Activated naive CD8-positive, alpha-beta T cell treated with anti-CD3 and anti-CD28 coated beads, Interleukin-2, amount 10 ng/mL, durations not matched to agents 7 days and 5 days (primary cell): Measurements from ENCODE around the gene PPP1R12A. TPM values are rescaled to one million over a fixed set of nuclear protein-coding genes. Genes with fewer than 3 reads are reported as not detected.
"Not testable (repeated sequence)": the region's sequence is repeated elsewhere in the genome, so short reads cannot be mapped to it uniquely, and the experiment has no call there.

Source experiments
- ATAC-seq: fragments of 150-1000 bp; cut with Tn5 transposase; one replicate; pipeline ENCODE4 v1.10.0; 2021; ENCODE audit warnings: low read depth, moderate library complexity
- POLR2A ChIA-PET: fragments of 350-600 bp; sonication (Branson Sonifier 250); formaldehyde crosslinking; loops from one replicate; lab custom pipeline; 2021; ENCODE audit warnings: antibody characterized with exemption; lab: Charles Lee
- DNase-seq: peaks from one replicate; pipeline ENCODE4 v3.0.0; 2021
- H3K27ac Mint-ChIP-seq: one replicate; pipeline ENCODE4 v1.8.0; 2022; ENCODE audit warnings: mild to moderate bottlenecking, mixed read lengths
- H3K27me3 Mint-ChIP-seq: one replicate; pipeline ENCODE4 v1.8.0; 2022; ENCODE audit warnings: mild to moderate bottlenecking, moderate library complexity, mixed read lengths
- H3K36me3 Mint-ChIP-seq: one replicate; pipeline ENCODE4 v1.8.0; 2021; ENCODE audit warnings: mild to moderate bottlenecking, mixed read lengths
- H3K4me1 Mint-ChIP-seq: one replicate; pipeline ENCODE4 v1.8.0; 2021; ENCODE audit warnings: mixed read lengths
- H3K4me3 Mint-ChIP-seq: one replicate; pipeline ENCODE4 v1.8.0; 2022; ENCODE audit warnings: mild to moderate bottlenecking, moderate library complexity, mixed read lengths
- H3K9me3 Mint-ChIP-seq: one replicate; pipeline ENCODE4 v1.8.0; 2021; ENCODE audit warnings: mixed read lengths
- total RNA-seq, 2 experiments: library from RNA; stranded (reverse); gene quantifications; one replicate each; pipeline ENCODE4 v1.2.3, GENCODE V29; 2021

Gene PPP1R12A
- total RNA-seq, 2 experiments from 2014 or later: 100 to 111 TPM

DNA sequence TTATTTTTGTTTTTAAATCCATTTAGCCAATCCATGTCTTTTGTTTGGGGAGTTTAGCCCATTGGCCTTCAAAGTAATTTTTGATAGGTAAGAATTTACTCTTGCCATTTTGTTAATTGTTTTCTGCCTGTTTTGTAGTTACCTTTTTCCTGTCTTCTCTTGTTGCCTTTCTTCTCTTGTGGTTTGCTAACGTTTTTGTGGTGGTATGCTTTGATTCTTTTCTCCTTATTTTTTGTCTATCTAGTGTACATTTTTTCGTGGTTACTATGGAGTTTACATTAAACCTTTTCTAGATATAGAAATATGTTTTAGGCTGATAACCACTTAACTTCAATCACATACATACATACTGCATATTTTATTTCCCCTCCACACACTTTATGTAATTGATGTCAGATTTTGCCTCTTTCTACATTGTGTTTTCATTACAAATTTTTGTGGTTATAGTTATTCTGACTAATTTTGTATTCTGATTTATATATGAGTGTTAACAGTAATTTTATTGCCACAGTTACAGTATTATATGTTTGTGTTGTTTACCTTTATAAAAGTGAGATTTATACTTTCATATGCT is 19.2 kb upstream of the PPP1R12A start:
- POLR2A ChIA-PET: no interaction called here
- Mint-ChIP-seq H3K36me3 (peaks cover 4% of the 10 kb centered on the region), H3K9me3 (peaks cover 8% of the 10 kb centered on the region), H3K27ac (no peak overlapping the region), H3K27me3 (peaks cover 18% of the 10 kb centered on the region), H3K4me1 (peaks cover 6% of the 10 kb centered on the region), H3K4me3 (no peak overlapping the region)
- no peak for DNase-seq
- no peak for ATAC-seq

DNA sequence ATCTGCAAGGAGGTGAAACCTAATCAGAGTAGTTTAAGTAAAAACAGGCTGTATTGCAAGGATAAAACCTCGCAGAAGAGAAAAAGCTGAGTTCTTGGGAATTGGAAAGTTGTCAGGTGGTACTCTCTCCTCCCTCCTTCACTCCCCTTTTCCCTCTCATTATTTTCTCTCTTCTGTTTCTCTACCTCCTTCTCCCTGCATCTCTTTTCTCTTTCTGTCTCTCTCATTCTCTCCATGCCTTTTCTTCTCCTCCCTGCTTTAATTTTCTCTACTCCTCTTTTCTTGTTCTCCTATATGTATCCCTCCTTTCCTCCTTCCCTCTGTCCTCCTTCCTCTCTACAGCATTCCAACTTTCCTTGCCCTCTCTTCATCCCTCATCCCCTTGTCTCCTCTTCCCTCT is 14.2 kb upstream of the PPP1R12A start:
- no peaks in the 10 kb centered on the region for H3K36me3 Mint-ChIP-seq
- no peaks in the 10 kb centered on the region for H3K9me3 Mint-ChIP-seq
- no peak overlapping the region for H3K4me3 Mint-ChIP-seq
- H3K27ac Mint-ChIP-seq: no peak overlapping the region
- POLR2A ChIA-PET: no interaction called here
- H3K27me3 Mint-ChIP-seq: peaks cover 28% of the 10 kb centered on the region
- no peak for ATAC-seq
- peaks cover 3% of the 10 kb centered on the region for H3K4me1 Mint-ChIP-seq
- DNase-seq: no peak

DNA sequence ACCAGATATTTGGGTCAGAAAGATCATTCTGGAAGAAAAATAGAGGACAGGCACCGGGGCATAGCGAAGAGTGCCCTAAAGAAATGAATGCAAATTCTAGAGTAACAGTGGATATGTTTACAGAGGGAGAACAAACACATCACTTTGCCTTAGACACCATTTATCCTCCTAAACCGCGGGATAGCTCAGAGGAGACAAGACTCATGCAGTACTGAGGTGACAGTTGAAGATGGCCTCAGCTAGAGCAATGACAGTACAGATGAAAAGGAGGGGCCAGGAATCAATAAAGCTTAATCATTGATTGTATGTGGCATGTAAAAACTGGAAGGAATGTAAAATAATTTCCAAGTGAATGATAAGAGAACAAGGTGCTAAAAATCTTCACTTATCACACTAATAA is 10.5 kb upstream of the PPP1R12A start:
- DNase-seq (no peak), ATAC-seq (no peak)
- Mint-ChIP-seq H3K9me3 (no peaks in the 10 kb centered on the region), H3K27me3 (peaks cover 21% of the 10 kb centered on the region), H3K4me3 (no peak overlapping the region), H3K36me3 (no peaks in the 10 kb centered on the region), H3K27ac (no peak overlapping the region), H3K4me1 (peaks cover 2% of the 10 kb centered on the region)
- POLR2A ChIA-PET: no interaction called here

GRCh38 chr12:79944565-79944964 is 9.7 kb upstream of the PPP1R12A start:
- Mint-ChIP-seq H3K4me1 (peaks cover 2% of the 10 kb centered on the region), H3K9me3 (no peaks in the 10 kb centered on the region), H3K27me3 (peaks cover 18% of the 10 kb centered on the region), H3K27ac (no peak overlapping the region), H3K4me3 (no peak overlapping the region), H3K36me3 (no peaks in the 10 kb centered on the region)
- DNase-seq: no peak
- POLR2A ChIA-PET: no interaction called here
- ATAC-seq: no peak

DNA sequence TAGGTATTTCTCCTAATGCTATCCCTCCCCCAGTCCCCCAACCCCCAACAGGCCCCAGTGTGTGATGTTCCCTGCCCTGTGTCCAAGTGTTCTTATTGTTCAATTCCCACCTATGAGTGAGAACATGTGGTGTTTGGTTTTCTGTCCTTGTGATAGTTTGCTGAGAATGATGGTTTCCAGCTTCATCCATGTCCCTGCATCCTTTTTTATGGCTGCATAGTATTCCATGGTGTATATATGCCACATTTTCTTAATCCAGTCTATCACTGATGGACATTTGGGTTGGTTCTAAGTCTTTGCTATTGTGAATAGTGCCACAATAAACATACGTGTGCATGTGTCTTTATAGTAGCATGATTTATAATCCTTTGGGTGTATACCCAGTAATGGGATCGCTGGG is 7.9 kb upstream of the PPP1R12A start:
- not testable (repeated sequence) for H3K27ac Mint-ChIP-seq, ATAC-seq, H3K4me3 Mint-ChIP-seq, H3K4me1 Mint-ChIP-seq, H3K36me3 Mint-ChIP-seq, H3K9me3 Mint-ChIP-seq, DNase-seq
- H3K27me3 Mint-ChIP-seq: peaks cover 11% of the 10 kb centered on the region
- POLR2A ChIA-PET: interaction anchor here (0.7 kb wide), 1 partner anchor 8 kb away, joined by 3 read pairs; no protein-coding TSS in a partner anchor

DNA sequence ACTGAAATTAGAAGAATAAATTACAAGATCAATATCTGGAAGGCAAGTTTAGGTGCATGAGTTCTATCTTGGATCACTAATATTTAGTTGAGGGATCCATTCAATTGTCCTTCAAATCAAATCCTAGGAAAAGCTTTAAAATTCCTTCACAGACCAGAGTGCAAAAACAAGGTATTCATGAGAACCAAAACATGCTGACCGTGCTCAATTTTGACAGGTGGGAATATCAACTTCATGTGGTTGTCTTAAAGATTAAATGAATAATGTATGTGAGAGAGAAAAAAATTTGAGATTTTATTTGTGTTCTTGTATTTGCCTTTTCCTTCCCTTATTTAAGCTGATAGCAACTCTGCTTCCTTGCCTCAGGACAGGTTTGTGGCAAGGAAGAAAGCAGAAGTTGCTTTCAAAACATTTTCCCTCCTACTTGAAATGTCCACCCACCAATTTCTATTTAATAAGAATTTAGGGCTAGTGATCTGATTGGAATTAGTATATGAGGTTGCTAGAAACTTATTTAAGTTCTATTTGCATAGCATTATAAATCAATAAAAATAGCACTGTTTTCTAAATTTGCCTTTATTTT is 4.9 kb upstream of the PPP1R12A start:
- no peaks in the 10 kb centered on the region for H3K9me3 Mint-ChIP-seq
- ATAC-seq (no peak), DNase-seq (no peak)
- H3K36me3 Mint-ChIP-seq: no peaks in the 10 kb centered on the region
- H3K27ac Mint-ChIP-seq: no peak overlapping the region
- H3K4me3 Mint-ChIP-seq: no peak overlapping the region
- POLR2A ChIA-PET: no interaction called here
- H3K4me1 Mint-ChIP-seq: peaks cover 14% of the 10 kb centered on the region
- H3K27me3 Mint-ChIP-seq: peaks cover 6% of the 10 kb centered on the region

DNA sequence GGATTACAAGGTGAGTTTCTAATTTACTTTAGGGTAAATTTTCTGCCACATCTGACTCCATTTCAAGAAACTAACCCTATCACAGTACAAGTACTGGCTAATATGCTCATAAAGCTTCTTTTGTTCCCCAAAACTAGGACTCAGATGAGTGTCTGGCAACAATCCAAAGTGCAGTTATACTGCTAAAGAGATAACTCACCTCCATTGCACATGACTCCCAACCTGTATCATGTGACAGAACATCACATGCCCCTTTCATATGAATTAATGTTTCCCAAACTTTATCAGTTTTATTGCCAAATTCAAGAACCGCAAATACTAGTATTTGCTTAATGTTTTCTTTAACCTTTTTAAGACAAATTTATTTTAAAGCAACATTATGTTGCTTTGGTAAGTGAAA is 3.9 kb upstream of the PPP1R12A start:
- POLR2A ChIA-PET: no interaction called here
- Mint-ChIP-seq H3K9me3 (no peaks in the 10 kb centered on the region), H3K27me3 (no peaks in the 10 kb centered on the region), H3K4me3 (no peak overlapping the region), H3K36me3 (no peaks in the 10 kb centered on the region), H3K27ac (no peak overlapping the region), H3K4me1 (peaks cover 14% of the 10 kb centered on the region)
- DNase-seq: no peak
- ATAC-seq: no peak

DNA sequence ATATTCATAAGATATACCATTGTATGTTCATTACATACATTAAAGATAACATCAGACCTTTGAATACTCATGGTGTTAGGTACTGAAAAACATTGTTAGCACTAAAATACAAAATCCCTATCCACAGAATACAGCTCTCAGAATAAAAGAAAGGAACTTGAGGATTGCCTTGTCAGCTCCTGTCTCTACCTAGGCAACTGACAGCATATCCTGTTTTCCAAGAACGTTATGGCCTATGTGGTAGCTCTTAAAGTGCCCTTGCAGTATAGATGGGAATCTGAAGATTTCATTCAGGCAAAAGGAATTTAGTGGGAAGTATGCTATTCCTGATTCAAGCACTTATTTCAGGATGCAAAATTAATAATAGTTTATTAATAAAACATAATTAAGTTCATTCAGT is 1.8 kb upstream of the PPP1R12A start:
- no peaks in the 10 kb centered on the region for H3K9me3 Mint-ChIP-seq
- peak overlapping the region; percentile 93 for H3K4me3 Mint-ChIP-seq
- DNase-seq (no peak), ATAC-seq (no peak)
- H3K27me3 Mint-ChIP-seq: no peaks in the 10 kb centered on the region
- POLR2A ChIA-PET: no interaction called here
- peaks cover 22% of the 10 kb centered on the region for H3K4me1 Mint-ChIP-seq
- H3K27ac Mint-ChIP-seq: no peak overlapping the region
- H3K36me3 Mint-ChIP-seq: no peaks in the 10 kb centered on the region

GRCh38 chr12:79935624-79936345 is 888 bp upstream of the PPP1R12A start:
- no peak for DNase-seq
- peak overlapping the region; percentile 93 for H3K4me3 Mint-ChIP-seq
- H3K27ac Mint-ChIP-seq: peak overlapping the region; percentile 91
- no peaks in the 10 kb centered on the region for H3K27me3 Mint-ChIP-seq
- no peaks in the 10 kb centered on the region for H3K9me3 Mint-ChIP-seq
- H3K36me3 Mint-ChIP-seq: no peaks in the 10 kb centered on the region
- H3K4me1 Mint-ChIP-seq: peaks cover 24% of the 10 kb centered on the region
- peak; percentile 3 for ATAC-seq
- POLR2A ChIA-PET: interaction anchor here (1.0 kb wide), 1 partner anchor 16 kb away, joined by 3 read pairs; no protein-coding TSS in a partner anchor

GRCh38 chr12:79934281-79935020 is 446 bp downstream of the PPP1R12A start:
- peak overlapping the region; percentile 91 for H3K27ac Mint-ChIP-seq
- POLR2A ChIA-PET: interaction anchor here (0.6 kb wide), 1 partner anchor 9 kb away, joined by 3 read pairs; no protein-coding TSS in a partner anchor
- peak; percentile 23 for ATAC-seq
- no peaks in the 10 kb centered on the region for H3K36me3 Mint-ChIP-seq
- no peaks in the 10 kb centered on the region for H3K27me3 Mint-ChIP-seq
- DNase-seq: no peak
- no peaks in the 10 kb centered on the region for H3K9me3 Mint-ChIP-seq
- H3K4me1 Mint-ChIP-seq: peaks cover 31% of the 10 kb centered on the region
- peak overlapping the region; percentile 93 for H3K4me3 Mint-ChIP-seq

GRCh38 chr12:79933532-79934264 is 1.2 kb downstream of the PPP1R12A start:
- no peaks in the 10 kb centered on the region for H3K36me3 Mint-ChIP-seq

GRCh38 chr12:79933043-79933442 is 1.9 kb downstream of the PPP1R12A start:
- Mint-ChIP-seq H3K4me3 (peak overlapping the region; percentile 93), H3K4me1 (peaks cover 40% of the 10 kb centered on the region), H3K27me3 (no peaks in the 10 kb centered on the region), H3K9me3 (no peaks in the 10 kb centered on the region), H3K27ac (peak overlapping the region; percentile 91), H3K36me3 (no peaks in the 10 kb centered on the region)
- POLR2A ChIA-PET: interaction anchor here (0.6 kb wide), 1 partner anchor 258 kb away, joined by 3 read pairs; no protein-coding TSS in a partner anchor
- DNase-seq (no peak), ATAC-seq (no peak)

More at GRCh38 chr12:79933532-79934264, 1.2 kb downstream of the PPP1R12A start:
- peak; percentile 2 for ATAC-seq
- H3K4me1 Mint-ChIP-seq: peaks cover 35% of the 10 kb centered on the region
- POLR2A ChIA-PET: interaction anchor here (0.6 kb wide), 2 partner anchors 9 to 257 kb away, joined by 3 read pairs; no protein-coding TSS in a partner anchor
- H3K27ac Mint-ChIP-seq: peak overlapping the region; percentile 91
- no peak for DNase-seq
- no peaks in the 10 kb centered on the region for H3K27me3 Mint-ChIP-seq
- H3K9me3 Mint-ChIP-seq: no peaks in the 10 kb centered on the region
- peak overlapping the region; percentile 93 for H3K4me3 Mint-ChIP-seq
